Mucosa of gallbladder (tissue), 1 donor: ENCODE results near the gene LRRC42. TPM values are rescaled to one million over a fixed set of nuclear protein-coding genes. Genes with fewer than 3 reads are reported as not detected.

Experiments used
- DNase-seq: peaks from one replicate; pipeline ENCODE4 v3.0.0-alpha.2; 2020; ENCODE audit warnings: low spot score
- total RNA-seq: library from RNA; stranded (reverse); gene quantifications from one replicate; pipeline ENCODE4 v1.2.1, GENCODE V29; 2021
- donor health status: DM: no; HTN: no; CAD: no.

Gene LRRC42
- 25.7 TPM for total RNA-seq

- DNase-seq = no peak
Observed at GRCh38 chr1:53946252-53947171, at the start of gene LRRC42. TSS of gene LRRC42 (plus strand) at chr1:53946350. CDS start at chr1:53952000, 5,650 bp downstream.

GRCh38 chr1:53896635-53897229 lies 49.4 kb upstream of the LRRC42 start:
- peak; percentile 43 for DNase-seq

GRCh38 chr1:53899206-53899628 lies 46.9 kb upstream of the LRRC42 start:
- DNase-seq = peak; percentile 56

- no peak for DNase-seq
Observed at GRCh38 chr1:53899708-53900107, 46.4 kb upstream of the LRRC42 start.

- DNase-seq = no peak
Observed at GRCh38 chr1:53902235-53903138, 43.7 kb upstream of the LRRC42 start.

GRCh38 chr1:53905509-53905908 lies 40.6 kb upstream of the LRRC42 start:
- DNase-seq = no peak

GRCh38 chr1:53906121-53906520 lies 40.0 kb upstream of the LRRC42 start:
- no peak for DNase-seq

- DNase-seq = peak; percentile 25
Observed at GRCh38 chr1:53909946-53910345, 36.2 kb upstream of the LRRC42 start.

GRCh38 chr1:53911442-53911841 lies 34.7 kb upstream of the LRRC42 start:
- DNase-seq = no peak

- DNase-seq = no peak
Observed at GRCh38 chr1:53913352-53914033, 32.7 kb upstream of the LRRC42 start.

- DNase-seq = no peak
Observed at GRCh38 chr1:53918343-53918742, 27.8 kb upstream of the LRRC42 start.

GRCh38 chr1:53919675-53920066 lies 26.5 kb upstream of the LRRC42 start:
- DNase-seq = no peak

- DNase-seq = no peak
Observed at GRCh38 chr1:53927376-53927881, 18.7 kb upstream of the LRRC42 start.

- DNase-seq = no peak
Observed at GRCh38 chr1:53929246-53929960, 16.7 kb upstream of the LRRC42 start.

GRCh38 chr1:53930932-53931331 lies 15.2 kb upstream of the LRRC42 start:
- DNase-seq = no peak

GRCh38 chr1:53931523-53931922 lies 14.6 kb upstream of the LRRC42 start:
- DNase-seq = no peak

- no peak for DNase-seq
Observed at GRCh38 chr1:53934170-53934765, 11.9 kb upstream of the LRRC42 start.

- DNase-seq = no peak
Observed at GRCh38 chr1:53936430-53936829, 9.7 kb upstream of the LRRC42 start.

GRCh38 chr1:53938136-53938830 lies 7.9 kb upstream of the LRRC42 start:
- DNase-seq = no peak
